NCI-H1436 (cell line): ENCODE measurements around the gene SLC15A4.

ENCODE experiments used
- DNase-seq: peaks from one replicate; lab custom pipeline; 2025; lab: John Stamatoyannopoulos, UW

Gene SLC15A4

GRCh38 chr12:128794661-128795529 lies 28.9 kb downstream of the SLC15A4 start:
- no peak for DNase-seq

GRCh38 chr12:128793701-128794100 lies 30.1 kb downstream of the SLC15A4 start:
- no peak for DNase-seq

- no peak for DNase-seq
Measured at GRCh38 chr12:128792881-128793280, 30.9 kb downstream of the SLC15A4 start.

- DNase-seq: no peak
Measured at GRCh38 chr12:128792398-128792797, 31.4 kb downstream of the SLC15A4 start.

- no peak for DNase-seq
Measured at GRCh38 chr12:128791395-128792322, 32.1 kb downstream of the SLC15A4 start.

GRCh38 chr12:128790653-128791373 lies 32.9 kb downstream of the SLC15A4 start:
- no peak for DNase-seq

GRCh38 chr12:128790221-128790620 lies 33.5 kb downstream of the SLC15A4 start:
- no peak for DNase-seq

GRCh38 chr12:128789356-128789929 lies 34.3 kb downstream of the SLC15A4 start:
- DNase-seq: no peak

GRCh38 chr12:128787827-128788226 lies 35.9 kb downstream of the SLC15A4 start:
- DNase-seq: no peak

- no peak for DNase-seq
Measured at GRCh38 chr12:128786741-128787391, 36.9 kb downstream of the SLC15A4 start.

- no peak for DNase-seq
Measured at GRCh38 chr12:128784030-128784760, 39.6 kb downstream of the SLC15A4 start.

GRCh38 chr12:128783129-128783574 lies 40.6 kb downstream of the SLC15A4 start:
- no peak for DNase-seq

GRCh38 chr12:128779901-128780300 lies 43.9 kb downstream of the SLC15A4 start:
- DNase-seq: no peak

GRCh38 chr12:128772249-128772648 lies 51.5 kb downstream of the SLC15A4 start:
- no peak for DNase-seq

GRCh38 chr12:128771681-128772080 lies 52.1 kb downstream of the SLC15A4 start:
- no peak for DNase-seq

GRCh38 chr12:128767518-128767917 lies 56.2 kb downstream of the SLC15A4 start:
- no peak for DNase-seq

GRCh38 chr12:128766738-128767501 lies 56.8 kb downstream of the SLC15A4 start:
- no peak for DNase-seq

- no peak for DNase-seq
Measured at GRCh38 chr12:128763395-128763794, 60.4 kb downstream of the SLC15A4 start.

GRCh38 chr12:128761379-128761790 lies 62.4 kb downstream of the SLC15A4 start:
- no peak for DNase-seq

- no peak for DNase-seq
Measured at GRCh38 chr12:128755566-128755965, 68.2 kb downstream of the SLC15A4 start.
